Measurements from ENCODE around the gene KCNK15. TPM values are rescaled to one million over a fixed set of nuclear protein-coding genes. Genes with fewer than 3 reads are reported as not detected.

Gene KCNK15
- total and polyA plus RNA-seq, 9 of the 15 experiments (the other 6 are each of a cell fraction or from before 2014, with no cell fraction given): 0.03 to 0.30 (median 0.17) TPM; not detected in 5

DNA sequence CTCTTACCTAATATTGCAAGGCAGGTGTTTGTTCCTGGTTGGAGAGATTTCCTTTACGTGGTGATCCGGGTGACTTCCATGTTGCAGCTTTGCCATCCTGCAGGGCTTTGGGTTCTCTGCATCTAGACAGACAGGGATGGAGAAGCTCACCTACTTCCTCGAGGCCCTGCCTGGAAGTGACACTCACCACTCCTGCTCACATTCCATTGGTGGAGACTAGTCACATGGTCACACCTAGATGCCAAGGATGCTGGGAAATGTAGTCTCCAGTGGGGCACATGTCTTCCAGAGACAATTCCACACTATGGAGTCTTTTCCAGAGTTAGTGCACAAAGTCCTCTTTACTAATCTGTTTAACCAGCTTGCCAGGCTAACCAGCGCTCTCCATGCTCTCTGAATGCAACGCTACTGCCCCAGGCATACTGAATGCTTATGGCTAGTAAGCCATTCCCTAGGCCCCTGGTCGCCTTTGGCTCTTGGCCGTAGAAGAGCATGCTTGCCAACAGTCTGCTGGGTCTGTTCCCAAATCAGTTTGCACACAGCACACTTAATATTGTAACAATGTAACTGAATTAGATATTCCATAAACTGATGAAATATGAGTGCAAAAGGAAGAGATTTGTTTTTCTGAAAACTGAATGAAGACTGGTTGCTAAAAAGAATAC, 6.7 kb upstream of the KCNK15 start (continued):
- TF ChIP-seq ZNF551 (CRISPR knock-in tag; IDR thresholded peaks at IDR 0.05) (no peak), NBN (IDR thresholded peaks at IDR 0.05; ENCODE audit: low read depth) (no peak), TAF7 (tag; IDR thresholded peaks at IDR 0.05) (no peak), XRCC3 (IDR thresholded peaks at IDR 0.05) (no peak), FOS (IDR thresholded peaks at IDR 0.05; ENCODE audit: extremely low read depth, insufficient read length) (peak; percentile 78), BMI1 (IDR thresholded peaks at IDR 0.05; ENCODE audit: low read length) (no peak), L3MBTL2 (IDR thresholded peaks at IDR 0.05) (peak; percentile 76; the same call in 1 of the 2 replicates), ETV6 (IDR thresholded peaks at IDR 0.05; ENCODE audit: borderline replicate concordance in 1 of 2, low read depth in 2 of 2, low read length in 1 of 2) (no peak), ETV6 (CRISPR knock-in tag; IDR thresholded peaks at IDR 0.05; ENCODE audit: borderline replicate concordance) (no peak), RFX7 (CRISPR knock-in tag; IDR thresholded peaks at IDR 0.05) (no peak), HDGF (IDR thresholded peaks at IDR 0.05) (no peak)
- TF ChIP-seq, protein P1, sequence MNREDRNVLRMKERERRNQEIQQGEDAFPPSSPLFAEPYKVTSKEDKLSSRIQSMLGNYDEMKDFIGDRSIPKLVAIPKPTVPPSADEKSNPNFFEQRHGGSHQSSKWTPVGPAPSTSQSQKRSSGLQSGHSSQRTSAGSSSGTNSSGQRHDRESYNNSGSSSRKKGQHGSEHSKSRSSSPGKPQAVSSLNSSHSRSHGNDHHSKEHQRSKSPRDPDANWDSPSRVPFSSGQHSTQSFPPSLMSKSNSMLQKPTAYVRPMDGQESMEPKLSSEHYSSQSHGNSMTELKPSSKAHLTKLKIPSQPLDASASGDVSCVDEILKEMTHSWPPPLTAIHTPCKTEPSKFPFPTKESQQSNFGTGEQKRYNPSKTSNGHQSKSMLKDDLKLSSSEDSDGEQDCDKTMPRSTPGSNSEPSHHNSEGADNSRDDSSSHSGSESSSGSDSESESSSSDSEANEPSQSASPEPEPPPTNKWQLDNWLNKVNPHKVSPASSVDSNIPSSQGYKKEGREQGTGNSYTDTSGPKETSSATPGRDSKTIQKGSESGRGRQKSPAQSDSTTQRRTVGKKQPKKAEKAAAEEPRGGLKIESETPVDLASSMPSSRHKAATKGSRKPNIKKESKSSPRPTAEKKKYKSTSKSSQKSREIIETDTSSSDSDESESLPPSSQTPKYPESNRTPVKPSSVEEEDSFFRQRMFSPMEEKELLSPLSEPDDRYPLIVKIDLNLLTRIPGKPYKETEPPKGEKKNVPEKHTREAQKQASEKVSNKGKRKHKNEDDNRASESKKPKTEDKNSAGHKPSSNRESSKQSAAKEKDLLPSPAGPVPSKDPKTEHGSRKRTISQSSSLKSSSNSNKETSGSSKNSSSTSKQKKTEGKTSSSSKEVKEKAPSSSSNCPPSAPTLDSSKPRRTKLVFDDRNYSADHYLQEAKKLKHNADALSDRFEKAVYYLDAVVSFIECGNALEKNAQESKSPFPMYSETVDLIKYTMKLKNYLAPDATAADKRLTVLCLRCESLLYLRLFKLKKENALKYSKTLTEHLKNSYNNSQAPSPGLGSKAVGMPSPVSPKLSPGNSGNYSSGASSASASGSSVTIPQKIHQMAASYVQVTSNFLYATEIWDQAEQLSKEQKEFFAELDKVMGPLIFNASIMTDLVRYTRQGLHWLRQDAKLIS (CRISPR knock-in tag; IDR thresholded peaks at IDR 0.05): no peak
- TF ChIP-seq, protein P2, sequence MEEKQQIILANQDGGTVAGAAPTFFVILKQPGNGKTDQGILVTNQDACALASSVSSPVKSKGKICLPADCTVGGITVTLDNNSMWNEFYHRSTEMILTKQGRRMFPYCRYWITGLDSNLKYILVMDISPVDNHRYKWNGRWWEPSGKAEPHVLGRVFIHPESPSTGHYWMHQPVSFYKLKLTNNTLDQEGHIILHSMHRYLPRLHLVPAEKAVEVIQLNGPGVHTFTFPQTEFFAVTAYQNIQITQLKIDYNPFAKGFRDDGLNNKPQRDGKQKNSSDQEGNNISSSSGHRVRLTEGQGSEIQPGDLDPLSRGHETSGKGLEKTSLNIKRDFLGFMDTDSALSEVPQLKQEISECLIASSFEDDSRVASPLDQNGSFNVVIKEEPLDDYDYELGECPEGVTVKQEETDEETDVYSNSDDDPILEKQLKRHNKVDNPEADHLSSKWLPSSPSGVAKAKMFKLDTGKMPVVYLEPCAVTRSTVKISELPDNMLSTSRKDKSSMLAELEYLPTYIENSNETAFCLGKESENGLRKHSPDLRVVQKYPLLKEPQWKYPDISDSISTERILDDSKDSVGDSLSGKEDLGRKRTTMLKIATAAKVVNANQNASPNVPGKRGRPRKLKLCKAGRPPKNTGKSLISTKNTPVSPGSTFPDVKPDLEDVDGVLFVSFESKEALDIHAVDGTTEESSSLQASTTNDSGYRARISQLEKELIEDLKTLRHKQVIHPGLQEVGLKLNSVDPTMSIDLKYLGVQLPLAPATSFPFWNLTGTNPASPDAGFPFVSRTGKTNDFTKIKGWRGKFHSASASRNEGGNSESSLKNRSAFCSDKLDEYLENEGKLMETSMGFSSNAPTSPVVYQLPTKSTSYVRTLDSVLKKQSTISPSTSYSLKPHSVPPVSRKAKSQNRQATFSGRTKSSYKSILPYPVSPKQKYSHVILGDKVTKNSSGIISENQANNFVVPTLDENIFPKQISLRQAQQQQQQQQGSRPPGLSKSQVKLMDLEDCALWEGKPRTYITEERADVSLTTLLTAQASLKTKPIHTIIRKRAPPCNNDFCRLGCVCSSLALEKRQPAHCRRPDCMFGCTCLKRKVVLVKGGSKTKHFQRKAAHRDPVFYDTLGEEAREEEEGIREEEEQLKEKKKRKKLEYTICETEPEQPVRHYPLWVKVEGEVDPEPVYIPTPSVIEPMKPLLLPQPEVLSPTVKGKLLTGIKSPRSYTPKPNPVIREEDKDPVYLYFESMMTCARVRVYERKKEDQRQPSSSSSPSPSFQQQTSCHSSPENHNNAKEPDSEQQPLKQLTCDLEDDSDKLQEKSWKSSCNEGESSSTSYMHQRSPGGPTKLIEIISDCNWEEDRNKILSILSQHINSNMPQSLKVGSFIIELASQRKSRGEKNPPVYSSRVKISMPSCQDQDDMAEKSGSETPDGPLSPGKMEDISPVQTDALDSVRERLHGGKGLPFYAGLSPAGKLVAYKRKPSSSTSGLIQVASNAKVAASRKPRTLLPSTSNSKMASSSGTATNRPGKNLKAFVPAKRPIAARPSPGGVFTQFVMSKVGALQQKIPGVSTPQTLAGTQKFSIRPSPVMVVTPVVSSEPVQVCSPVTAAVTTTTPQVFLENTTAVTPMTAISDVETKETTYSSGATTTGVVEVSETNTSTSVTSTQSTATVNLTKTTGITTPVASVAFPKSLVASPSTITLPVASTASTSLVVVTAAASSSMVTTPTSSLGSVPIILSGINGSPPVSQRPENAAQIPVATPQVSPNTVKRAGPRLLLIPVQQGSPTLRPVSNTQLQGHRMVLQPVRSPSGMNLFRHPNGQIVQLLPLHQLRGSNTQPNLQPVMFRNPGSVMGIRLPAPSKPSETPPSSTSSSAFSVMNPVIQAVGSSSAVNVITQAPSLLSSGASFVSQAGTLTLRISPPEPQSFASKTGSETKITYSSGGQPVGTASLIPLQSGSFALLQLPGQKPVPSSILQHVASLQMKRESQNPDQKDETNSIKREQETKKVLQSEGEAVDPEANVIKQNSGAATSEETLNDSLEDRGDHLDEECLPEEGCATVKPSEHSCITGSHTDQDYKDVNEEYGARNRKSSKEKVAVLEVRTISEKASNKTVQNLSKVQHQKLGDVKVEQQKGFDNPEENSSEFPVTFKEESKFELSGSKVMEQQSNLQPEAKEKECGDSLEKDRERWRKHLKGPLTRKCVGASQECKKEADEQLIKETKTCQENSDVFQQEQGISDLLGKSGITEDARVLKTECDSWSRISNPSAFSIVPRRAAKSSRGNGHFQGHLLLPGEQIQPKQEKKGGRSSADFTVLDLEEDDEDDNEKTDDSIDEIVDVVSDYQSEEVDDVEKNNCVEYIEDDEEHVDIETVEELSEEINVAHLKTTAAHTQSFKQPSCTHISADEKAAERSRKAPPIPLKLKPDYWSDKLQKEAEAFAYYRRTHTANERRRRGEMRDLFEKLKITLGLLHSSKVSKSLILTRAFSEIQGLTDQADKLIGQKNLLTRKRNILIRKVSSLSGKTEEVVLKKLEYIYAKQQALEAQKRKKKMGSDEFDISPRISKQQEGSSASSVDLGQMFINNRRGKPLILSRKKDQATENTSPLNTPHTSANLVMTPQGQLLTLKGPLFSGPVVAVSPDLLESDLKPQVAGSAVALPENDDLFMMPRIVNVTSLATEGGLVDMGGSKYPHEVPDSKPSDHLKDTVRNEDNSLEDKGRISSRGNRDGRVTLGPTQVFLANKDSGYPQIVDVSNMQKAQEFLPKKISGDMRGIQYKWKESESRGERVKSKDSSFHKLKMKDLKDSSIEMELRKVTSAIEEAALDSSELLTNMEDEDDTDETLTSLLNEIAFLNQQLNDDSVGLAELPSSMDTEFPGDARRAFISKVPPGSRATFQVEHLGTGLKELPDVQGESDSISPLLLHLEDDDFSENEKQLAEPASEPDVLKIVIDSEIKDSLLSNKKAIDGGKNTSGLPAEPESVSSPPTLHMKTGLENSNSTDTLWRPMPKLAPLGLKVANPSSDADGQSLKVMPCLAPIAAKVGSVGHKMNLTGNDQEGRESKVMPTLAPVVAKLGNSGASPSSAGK (IDR thresholded peaks at IDR 0.05): peak; percentile 24; the same call in 1 of the 2 replicates
